ENCODE results near the gene MAEA. TPM values are rescaled to one million over a fixed set of nuclear protein-coding genes. Genes with fewer than 3 reads are reported as not detected.

The MAEA gene
- total RNA-seq, 2 experiments from 2014 or later, result 38.9 to 40.4 TPM

DNA sequence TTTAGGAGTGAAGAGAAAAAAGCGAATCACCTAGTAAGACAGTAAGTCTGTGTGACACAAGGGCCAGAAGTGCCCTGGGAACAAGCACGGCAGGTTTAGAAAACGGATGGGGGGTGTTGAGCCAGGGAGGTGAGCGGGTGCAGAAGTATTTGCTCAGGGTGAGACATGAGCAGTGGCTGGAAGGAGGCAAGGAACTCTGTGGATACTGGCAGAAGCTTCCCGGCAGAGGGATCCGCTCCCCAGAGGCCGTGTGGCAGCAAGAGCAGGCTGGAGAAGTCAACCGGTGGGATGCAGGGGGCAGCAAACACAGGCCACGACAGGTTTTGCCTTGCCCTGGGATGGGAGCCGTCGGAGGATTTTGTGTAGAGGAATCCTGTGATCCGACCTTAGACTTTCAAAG is 55.0 kb downstream of the MAEA start:
- intact Hi-C loops (cut with DNase I, micrococcal nuclease), result loop anchor here (5.0 kb wide), 2 partner anchors 142 to 1618 kb away; partner anchors contain the start of genes GRK4 (in 1 of the 2) and NOP14 (in 1 of the 2)
- POLR2A ChIA-PET, result no interaction called here
- H3K27ac Mint-ChIP-seq, result peak overlapping the region; percentile 65
- peak overlapping the region; percentile 86 for H3K4me3 Mint-ChIP-seq
- H3K27me3 Mint-ChIP-seq, result no peaks in the 10 kb centered on the region
- DNase-seq (no peak), ATAC-seq (no peak)
- peaks cover 37% of the 10 kb centered on the region for H3K4me1 Mint-ChIP-seq
- no peaks in the 10 kb centered on the region for H3K9me3 Mint-ChIP-seq (ENCODE audit: low read depth)
- CTCF ChIA-PET, result interaction anchor here (1.6 kb wide), 1 partner anchor 12 kb away, joined by 3 read pairs; no protein-coding TSS in a partner anchor
- peaks cover 25% of the 10 kb centered on the region for H3K36me3 Mint-ChIP-seq (ENCODE audit: low read depth)

DNA sequence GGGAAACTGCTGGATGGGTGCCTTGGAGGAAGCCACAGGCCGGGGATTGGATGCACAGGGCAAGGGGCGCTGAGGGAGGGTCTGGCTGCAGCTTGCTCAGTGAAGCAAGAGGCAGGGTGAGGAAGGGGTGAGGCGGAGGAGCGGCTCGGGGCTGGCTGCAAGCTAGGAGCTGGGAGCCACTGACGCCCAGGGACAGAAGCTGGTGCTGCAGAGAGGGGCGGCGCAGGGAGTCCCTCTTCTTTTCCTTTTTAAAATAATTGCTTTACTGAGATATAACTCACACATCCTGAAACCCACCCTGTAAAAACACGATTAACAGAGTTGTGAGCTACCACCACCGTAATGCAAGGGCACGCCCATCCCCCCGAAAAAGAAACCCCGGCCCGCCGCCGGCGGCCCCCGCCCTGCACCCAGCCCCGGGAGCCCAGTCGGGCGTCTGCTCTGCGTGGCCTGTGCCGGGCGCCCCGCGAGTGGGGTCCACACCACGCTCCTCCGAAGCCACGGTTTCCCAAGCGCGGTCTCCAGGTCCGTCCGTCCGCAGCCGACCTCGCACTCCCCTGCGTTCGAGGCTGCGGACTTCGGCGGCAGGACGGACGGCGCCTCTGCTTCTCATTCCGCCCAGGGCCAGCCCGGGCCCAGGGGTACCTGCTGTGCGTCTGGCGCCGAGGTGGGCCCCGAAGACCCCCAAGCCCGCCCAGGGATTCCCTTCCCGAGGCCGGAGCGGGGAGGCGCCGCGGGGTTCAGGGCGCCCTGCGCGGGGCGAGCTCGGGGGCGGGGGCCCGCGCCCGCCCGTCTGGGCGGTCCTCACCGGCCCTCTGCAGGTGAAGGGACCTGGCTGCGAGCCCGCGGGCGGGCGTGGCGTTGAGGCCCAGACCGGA is 56.5 kb downstream of the MAEA start:
- ATAC-seq, result peak; percentile 25
- H3K4me1 Mint-ChIP-seq, result peaks cover 45% of the 10 kb centered on the region
- POLR2A ChIA-PET, result interaction anchor here (0.6 to 1.0 kb wide), 8 partner anchors 10 to 474 kb away, joined by 3 to 5 read pairs (median 3); partner anchors contain the start of gene CTBP1
- peaks cover 19% of the 10 kb centered on the region for H3K36me3 Mint-ChIP-seq (ENCODE audit: low read depth)
- H3K9me3 Mint-ChIP-seq (ENCODE audit: low read depth), result no peaks in the 10 kb centered on the region
- intact Hi-C loops (cut with DNase I, micrococcal nuclease), result loop anchor here (1.0 to 5.0 kb wide), 9 partner anchors 57 to 1616 kb away; partner anchors contain the start of genes CTBP1 (in 2 of the 2), FAM53A (in 1 of the 2), GRK4 (in 1 of the 2) and MAEA (in 1 of the 2)
- DNase-seq, result peak; percentile 81
- H3K27me3 Mint-ChIP-seq, result no peaks in the 10 kb centered on the region
- peak overlapping the region; percentile 86 for H3K4me3 Mint-ChIP-seq
- H3K27ac Mint-ChIP-seq, result peak overlapping the region; percentile 87
- CTCF ChIA-PET, result interaction anchor here (0.5 to 2.2 kb wide), 11 partner anchors 12 to 658 kb away, joined by 3 to 10 read pairs (median 3); partner anchors contain the start of genes CTBP1 and MAEA

DNA sequence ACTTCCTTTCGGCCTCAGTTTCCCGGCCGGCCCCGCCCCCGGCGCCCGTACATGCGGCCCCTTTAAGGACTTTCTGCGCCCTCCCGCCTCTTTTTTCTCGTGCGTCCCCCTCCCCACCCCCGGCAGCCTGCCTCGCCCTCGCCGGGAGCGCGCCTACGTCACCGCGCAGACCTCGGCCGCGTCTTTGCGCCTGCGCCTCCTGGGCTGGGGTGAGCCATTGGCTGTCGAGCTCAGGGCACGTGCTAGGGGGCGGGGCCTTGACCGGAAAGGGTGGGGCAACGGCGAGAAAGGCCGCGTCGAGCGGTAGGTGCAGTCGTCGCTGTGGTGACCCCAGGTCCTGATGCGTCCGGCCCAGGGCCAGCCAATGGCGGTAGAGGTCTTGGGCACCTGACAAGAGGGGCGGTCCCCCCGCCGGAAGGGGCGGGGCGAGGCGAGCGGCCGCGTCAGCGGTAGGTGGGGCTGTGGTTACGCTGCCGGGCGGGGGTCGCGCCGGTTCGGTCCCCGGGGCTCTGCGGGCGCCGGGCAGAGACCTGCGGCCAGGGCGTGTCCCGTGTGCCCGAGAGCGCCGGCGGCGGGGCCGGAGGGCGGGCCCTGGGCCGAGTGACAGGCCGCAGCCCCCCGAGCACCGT is 57.2 kb downstream of the MAEA start, which contains the start of gene UVSSA:
TSS of gene UVSSA (plus strand) at position 428 of the 629 bp plus-strand sequence. CDS start 884 bp downstream, outside the sequence.
- Mint-ChIP-seq H3K27ac (peak within 1 kb of the TSS; percentile 87), H3K4me3 (peak within 1 kb of the TSS; percentile 86), H3K4me1 (peaks cover 47% of the 10 kb centered on the region), H3K9me3 (ENCODE audit: low read depth) (no peaks in the 10 kb centered on the region), H3K36me3 (ENCODE audit: low read depth) (peaks cover 13% of the 10 kb centered on the region), H3K27me3 (no peaks in the 10 kb centered on the region)
- DNase-seq (peak; percentile 100), ATAC-seq (peak; percentile 95)
- intact Hi-C loops (cut with DNase I, micrococcal nuclease), result loop anchor here (1.0 to 5.0 kb wide), 17 partner anchors 58 to 1615 kb away; partner anchors contain the start of genes CTBP1 (in 2 of the 2), MAEA (in 2 of the 2), ATP5ME (in 1 of the 2) and DGKQ (in 1 of the 2)
- CTCF ChIA-PET, result interaction anchor here (0.6 to 2.2 kb wide), 6 partner anchors 12 to 216 kb away, joined by 3 to 9 read pairs (median 6); partner anchors contain the start of gene MAEA
- POLR2A ChIA-PET, result interaction anchor here (0.6 to 1.0 kb wide), 7 partner anchors 9 to 474 kb away, joined by 3 to 5 read pairs (median 3); partner anchors contain the start of gene CTBP1

DNA sequence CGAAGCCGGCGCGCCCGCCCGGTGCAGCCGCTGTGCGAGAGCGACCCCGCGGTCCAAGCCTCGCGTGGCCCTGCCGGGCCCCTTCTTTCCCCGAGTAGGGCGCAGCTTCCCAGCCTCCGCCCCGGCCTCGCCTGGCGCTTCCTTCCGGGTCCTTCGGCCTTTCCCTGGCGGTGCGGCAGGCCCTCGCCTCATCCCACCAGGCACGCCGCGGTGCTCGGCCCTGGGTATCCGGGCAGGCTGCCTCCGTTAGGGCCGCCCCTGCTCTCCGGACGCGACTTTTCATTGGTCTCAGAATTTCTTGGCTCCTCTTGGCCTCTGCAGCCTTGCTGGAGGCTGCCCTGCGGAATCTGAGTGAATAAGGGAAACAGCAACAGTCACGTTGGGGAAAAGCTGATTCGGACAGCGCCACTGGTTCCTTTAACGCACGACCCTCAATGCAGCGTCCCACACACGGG is 57.7 kb downstream of the MAEA start:
- H3K4me1 Mint-ChIP-seq, result peaks cover 44% of the 10 kb centered on the region
- DNase-seq (peak; percentile 71), ATAC-seq (peak; percentile 16)
- intact Hi-C loops (cut with DNase I, micrococcal nuclease), result loop anchor here (1.0 to 5.0 kb wide), 12 partner anchors 58 to 1615 kb away; partner anchors contain the start of genes ATP5ME (in 1 of the 2), DGKQ (in 1 of the 2), GAK (in 1 of the 2) and GRK4 (in 1 of the 2)
- ChIA-PET CTCF (interaction anchor here (0.6 to 2.3 kb wide), 6 partner anchors 9 to 216 kb away, joined by 3 to 9 read pairs (median 6); partner anchors contain the start of gene MAEA), POLR2A (interaction anchor here (0.6 to 1.0 kb wide), 3 partner anchors 57 to 424 kb away, joined by 3 to 5 read pairs (median 4); partner anchors contain the start of gene CTBP1)
- H3K27ac Mint-ChIP-seq, result peak overlapping the region; percentile 82
- peaks cover 9% of the 10 kb centered on the region for H3K36me3 Mint-ChIP-seq (ENCODE audit: low read depth)
- no peaks in the 10 kb centered on the region for H3K27me3 Mint-ChIP-seq
- H3K9me3 Mint-ChIP-seq (ENCODE audit: low read depth), result no peaks in the 10 kb centered on the region
- H3K4me3 Mint-ChIP-seq, result peak overlapping the region; percentile 86

DNA sequence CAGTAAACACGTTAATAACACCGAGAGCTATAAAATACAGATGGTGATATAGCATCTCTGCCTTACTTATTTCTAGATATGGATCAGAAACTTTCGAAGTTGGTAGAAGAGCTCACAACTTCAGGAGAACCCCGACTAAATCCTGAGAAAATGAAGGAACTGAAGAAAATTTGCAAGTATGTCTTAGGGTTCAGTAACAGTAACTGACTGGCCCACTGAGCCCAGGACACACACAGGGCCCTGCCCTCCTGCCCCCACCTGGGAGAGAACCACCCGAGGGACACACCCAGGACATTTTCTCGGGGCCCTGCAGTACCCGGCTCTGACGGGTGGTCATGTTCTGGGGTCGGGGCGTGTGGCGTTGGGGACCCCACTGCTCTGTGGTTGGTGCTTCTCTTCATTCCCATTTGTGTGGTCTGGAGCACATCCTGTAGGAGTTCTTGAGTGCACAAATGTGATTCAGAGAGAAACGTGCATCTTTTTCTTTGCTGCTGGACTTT is 58.4 kb downstream of the MAEA start:
- H3K4me3 Mint-ChIP-seq, result peak overlapping the region; percentile 86
- CTCF ChIA-PET, result interaction anchor here (0.6 to 2.3 kb wide), 7 partner anchors 8 to 217 kb away, joined by 3 to 9 read pairs (median 4); partner anchors contain the start of gene MAEA
- ATAC-seq (no peak), DNase-seq (no peak)
- peaks cover 43% of the 10 kb centered on the region for H3K4me1 Mint-ChIP-seq
- no peaks in the 10 kb centered on the region for H3K27me3 Mint-ChIP-seq
- peaks cover 11% of the 10 kb centered on the region for H3K36me3 Mint-ChIP-seq (ENCODE audit: low read depth)
- peak overlapping the region; percentile 82 for H3K27ac Mint-ChIP-seq
- H3K9me3 Mint-ChIP-seq (ENCODE audit: low read depth), result no peaks in the 10 kb centered on the region
- POLR2A ChIA-PET, result no interaction called here
- intact Hi-C loops (cut with DNase I, micrococcal nuclease), result loop anchor here (5.0 kb wide), 2 partner anchors 146 to 1614 kb away; partner anchors contain the start of genes GRK4 (in 1 of the 2) and NOP14 (in 1 of the 2)

DNA sequence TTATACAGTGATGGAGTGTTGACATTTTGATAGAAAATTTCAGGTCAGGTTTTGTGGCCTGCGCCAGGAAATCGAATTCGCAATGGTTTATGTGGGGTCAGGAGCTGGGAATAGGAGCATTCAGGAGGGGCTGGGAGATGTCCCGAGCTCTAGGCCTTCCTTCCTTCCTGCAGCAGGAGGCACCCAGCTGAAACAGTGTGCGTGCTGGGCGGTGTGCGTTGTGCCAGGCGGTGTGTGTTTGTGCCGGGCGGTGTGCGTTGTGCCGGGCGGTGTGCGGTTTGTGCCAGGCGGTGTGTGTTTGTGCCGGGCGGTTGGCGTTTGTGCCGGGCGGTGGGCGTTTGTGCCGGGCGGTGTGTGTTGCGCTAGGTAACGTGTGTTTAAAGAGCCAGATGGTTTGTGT is 59.1 kb downstream of the MAEA start:
- H3K27ac Mint-ChIP-seq, result peak overlapping the region; percentile 72

DNA sequence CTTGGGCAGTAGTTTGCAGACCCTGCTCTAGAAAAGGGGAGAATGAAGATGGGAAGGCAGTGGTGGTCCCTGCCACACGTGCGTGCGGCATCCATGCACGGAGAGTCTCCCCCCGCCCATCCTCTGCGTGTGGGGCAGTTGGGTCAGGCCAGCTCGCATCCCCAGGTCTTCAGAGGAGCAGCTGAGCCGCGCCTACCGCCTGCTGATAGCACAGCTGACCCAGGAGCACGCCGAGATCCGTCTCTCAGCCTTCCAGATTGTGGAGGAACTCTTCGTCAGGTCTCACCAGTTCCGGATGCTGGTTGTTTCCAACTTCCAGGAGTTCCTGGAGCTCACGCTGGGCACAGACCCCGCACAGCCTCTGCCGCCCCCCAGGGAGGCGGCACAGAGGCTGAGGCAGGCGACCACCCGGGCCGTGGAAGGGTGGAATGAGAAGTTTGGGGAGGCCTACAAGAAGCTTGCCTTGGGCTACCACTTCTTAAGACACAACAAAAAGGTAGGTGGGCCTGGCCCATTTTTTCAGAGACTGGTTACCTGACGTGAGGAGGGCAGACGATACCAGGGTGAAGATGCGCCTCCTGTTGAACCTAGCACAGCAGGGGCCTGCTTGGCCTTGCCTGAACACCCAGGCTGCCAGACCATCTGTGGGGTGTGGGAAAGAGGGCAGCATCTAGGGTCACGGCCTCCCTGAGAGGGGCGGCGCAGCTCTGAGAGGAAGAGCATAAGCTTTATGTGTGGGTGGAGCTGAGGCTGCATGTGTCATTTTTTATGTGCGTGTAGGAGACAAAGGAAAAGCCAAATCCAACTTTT is 59.9 kb downstream of the MAEA start:
- POLR2A ChIA-PET, result interaction anchor here (0.6 kb wide), 1 partner anchor 57 kb away, joined by 9 read pairs; no protein-coding TSS in a partner anchor
- no peak for ATAC-seq
- H3K36me3 Mint-ChIP-seq (ENCODE audit: low read depth), result peaks cover 11% of the 10 kb centered on the region
- no peak overlapping the region for H3K4me3 Mint-ChIP-seq
- peaks cover 42% of the 10 kb centered on the region for H3K4me1 Mint-ChIP-seq
- H3K27me3 Mint-ChIP-seq, result no peaks in the 10 kb centered on the region
- CTCF ChIA-PET, result interaction anchor here (0.5 to 2.3 kb wide), 5 partner anchors 81 to 367 kb away, joined by 3 to 8 read pairs (median 3); no protein-coding TSS in a partner anchor
- DNase-seq, result no peak
- peak overlapping the region; percentile 72 for H3K27ac Mint-ChIP-seq
- intact Hi-C loops (cut with DNase I, micrococcal nuclease), result loop anchor here (5.0 kb wide), 2 partner anchors 147 to 1613 kb away; partner anchors contain the start of genes GRK4 (in 1 of the 2) and NOP14 (in 1 of the 2)
- no peaks in the 10 kb centered on the region for H3K9me3 Mint-ChIP-seq (ENCODE audit: low read depth)

More for the DNA sequence above, 59.1 kb downstream of the MAEA start:
- DNase-seq (no peak), ATAC-seq (no peak)
- CTCF ChIA-PET, result interaction anchor here (1.2 to 2.3 kb wide), 3 partner anchors 59 to 218 kb away, joined by 3 to 8 read pairs (median 8); partner anchors contain the start of gene MAEA
- peaks cover 11% of the 10 kb centered on the region for H3K36me3 Mint-ChIP-seq (ENCODE audit: low read depth)
- intact Hi-C loops (cut with DNase I, micrococcal nuclease), result loop anchor here (5.0 kb wide), 2 partner anchors 146 to 1614 kb away; partner anchors contain the start of genes GRK4 (in 1 of the 2) and NOP14 (in 1 of the 2)
- H3K27me3 Mint-ChIP-seq, result no peaks in the 10 kb centered on the region
- POLR2A ChIA-PET, result no interaction called here
- peak overlapping the region; percentile 86 for H3K4me3 Mint-ChIP-seq
- H3K4me1 Mint-ChIP-seq, result peaks cover 43% of the 10 kb centered on the region
- H3K9me3 Mint-ChIP-seq (ENCODE audit: low read depth), result no peaks in the 10 kb centered on the region

DNA sequence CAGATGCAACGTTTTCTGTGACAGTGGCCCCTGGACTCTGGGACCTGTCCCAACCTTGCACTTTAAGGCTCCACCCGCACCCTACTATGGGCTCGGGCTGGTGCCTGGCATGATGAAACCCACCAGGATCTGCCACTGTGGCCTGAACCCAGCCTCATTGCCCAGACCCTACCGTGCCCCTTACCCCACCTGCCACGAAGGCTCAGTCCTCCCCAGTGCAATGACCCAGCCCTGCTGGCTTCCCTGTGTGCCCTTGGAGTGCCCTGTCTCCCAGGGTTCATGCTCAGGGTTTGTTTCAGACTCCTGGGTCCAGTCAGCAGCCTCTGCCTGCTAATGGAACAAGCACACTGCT is 60.5 kb downstream of the MAEA start:
- intact Hi-C loops (cut with DNase I, micrococcal nuclease), result no loop called here
- DNase-seq, result no peak
- ChIA-PET CTCF (interaction anchor here (0.6 to 1.4 kb wide), 5 partner anchors 49 to 523 kb away, joined by 3 to 4 read pairs (median 3); no protein-coding TSS in a partner anchor), POLR2A (interaction anchor here (0.5 kb wide), 1 partner anchor 68 kb away, joined by 3 read pairs; no protein-coding TSS in a partner anchor)
- Mint-ChIP-seq H3K36me3 (ENCODE audit: low read depth) (peaks cover 9% of the 10 kb centered on the region), H3K4me3 (no peak overlapping the region), H3K4me1 (peaks cover 36% of the 10 kb centered on the region), H3K9me3 (ENCODE audit: low read depth) (no peaks in the 10 kb centered on the region), H3K27me3 (no peaks in the 10 kb centered on the region), H3K27ac (peak overlapping the region; percentile 31)
- no peak for ATAC-seq

DNA sequence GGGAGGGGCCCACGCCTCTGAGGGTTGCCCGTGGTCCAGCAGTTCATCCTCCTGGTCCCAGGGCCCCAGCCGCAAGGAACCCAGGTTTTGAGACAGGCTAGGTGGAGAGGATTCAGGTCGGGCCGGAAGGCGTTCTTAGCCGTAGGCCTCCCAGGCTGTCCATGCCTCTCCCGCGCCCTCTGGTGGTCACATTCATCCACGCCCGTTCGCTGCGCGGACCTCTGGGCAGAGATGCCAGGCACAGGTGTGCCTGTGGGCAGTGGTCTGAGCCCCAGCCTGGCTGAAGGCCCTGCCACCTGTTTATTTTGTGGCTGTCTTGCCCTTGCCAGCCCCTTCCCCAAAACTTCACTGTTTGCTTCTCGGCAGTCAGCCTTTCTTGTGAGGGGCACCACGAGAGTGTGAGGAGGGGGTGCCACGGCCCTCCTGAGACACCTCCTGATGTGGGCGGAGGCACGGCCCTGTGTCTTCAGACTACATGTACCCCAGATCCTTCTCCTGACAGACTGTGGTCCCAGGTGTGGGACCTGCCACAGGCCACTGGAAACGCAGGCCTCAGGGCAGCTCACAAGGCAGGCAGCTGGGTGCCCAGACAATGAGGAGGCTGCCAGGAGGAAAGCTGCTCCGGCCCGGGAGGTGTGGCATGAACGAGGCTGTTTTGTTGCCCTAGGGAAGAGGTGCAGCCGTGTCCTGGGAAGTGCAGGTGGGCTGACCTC is 62.3 kb downstream of the MAEA start:
- intact Hi-C loops (cut with DNase I, micrococcal nuclease), result loop anchor here (1.0 to 2.0 kb wide), 5 partner anchors 33 to 222 kb away; partner anchors contain the start of gene MAEA (in 1 of the 2)
- ChIA-PET CTCF (interaction anchor here (0.8 to 1.6 kb wide), 5 partner anchors 148 to 261 kb away, joined by 3 to 7 read pairs (median 3); no protein-coding TSS in a partner anchor), POLR2A (no interaction called here)
- H3K27ac Mint-ChIP-seq, result peak overlapping the region; percentile 83
- peaks cover 7% of the 10 kb centered on the region for H3K36me3 Mint-ChIP-seq (ENCODE audit: low read depth)
- ATAC-seq (peak; percentile 50), DNase-seq (peak; percentile 95)
- H3K4me3 Mint-ChIP-seq, result no peak overlapping the region
- H3K4me1 Mint-ChIP-seq, result peaks cover 31% of the 10 kb centered on the region
- no peaks in the 10 kb centered on the region for H3K9me3 Mint-ChIP-seq (ENCODE audit: low read depth)
- H3K27me3 Mint-ChIP-seq, result no peaks in the 10 kb centered on the region

All from activated CD4-positive, alpha-beta T cell treated with anti-CD3 and anti-CD28 coated beads for 36 hours (primary cell).